GM20000 (cell line): ENCODE measurements around the gene TIAM2.

ENCODE experiments used
- DNase-seq: peaks from one replicate; pipeline ENCODE4 v3.0.0; 2012; ENCODE audit warnings: low spot score
- CTCF ChIP-seq: IDR thresholded peaks from 2 replicates; pipeline ENCODE4 v1.5.1; 2012; ENCODE audit warnings: mild to moderate bottlenecking, control low read depth; ENCODE audit errors: extremely low read depth, missing control alignments

TIAM2 gene

GRCh38 chr6:155158030-155158843 is 163.1 kb downstream of the TIAM2 start:
- TF ChIP-seq CTCF: no peak
- no peak for DNase-seq

GRCh38 chr6:155162682-155163081 is 167.6 kb downstream of the TIAM2 start:
- DNase-seq: no peak
- no peak for TF ChIP-seq CTCF

GRCh38 chr6:155163601-155164000 is 168.5 kb downstream of the TIAM2 start:
- DNase-seq: no peak
- TF ChIP-seq CTCF: no peak

GRCh38 chr6:155165029-155165710 is 170.1 kb downstream of the TIAM2 start:
- no peak for TF ChIP-seq CTCF
- DNase-seq: no peak

- no peak for TF ChIP-seq CTCF
- DNase-seq: no peak
Measured at GRCh38 chr6:155170519-155170918, 175.4 kb downstream of the TIAM2 start.

- DNase-seq: peak; percentile 74
- no peak for TF ChIP-seq CTCF
Measured at GRCh38 chr6:155171109-155171746, 176.1 kb downstream of the TIAM2 start.
